ENCODE data around the gene CCDC167. TPM values are rescaled to one million over a fixed set of nuclear protein-coding genes. Genes with fewer than 3 reads are reported as not detected.

Gene CCDC167
- total RNA-seq, 1 experiment from 2014 or later: 31.9 TPM

GRCh38 chr6:37474316-37474715 is 25.4 kb downstream of the CCDC167 start:
- WGBS (ENCODE audit: extremely low coverage, insufficient read length, low lambda C conversion rate): no CpG with 5 or more reads among the region's 4 CpGs
- DNase-seq: no peak
- Histone ChIP-seq H3K79me2 (ENCODE audit: insufficient read depth, low read length) (no peaks in the 10 kb centered on the region), H3K9ac (ENCODE audit: extremely low read depth, insufficient read length, low read length) (no peak overlapping the region), H2AFZ (ENCODE audit: low read length) (no peak overlapping the region), H2BK15ac (ENCODE audit: low read depth, low read length) (no peak overlapping the region), H2BK120ac (ENCODE audit: low read depth, low read length, poor library complexity, severe bottlenecking) (no peak overlapping the region), H4K20me1 (ENCODE audit: control insufficient read depth, insufficient read depth, insufficient read length) (no peaks in the 10 kb centered on the region), H4K91ac (ENCODE audit: insufficient read length, low read depth, low read length) (no peak overlapping the region), H3K4me1 (ENCODE audit: insufficient read depth, low read length) (no peaks in the 10 kb centered on the region), H3K23me2 (ENCODE audit: insufficient read length, low read depth, low read length, poor library complexity, severe bottlenecking) (no peaks in the 10 kb centered on the region), H3K14ac (ENCODE audit: insufficient read depth, low read length) (no peak overlapping the region), H4K8ac (replicated peaks; ENCODE audit: insufficient read length, low read depth, low read length) (no peak overlapping the region), H3K4ac (ENCODE audit: low read depth, low read length) (no peak overlapping the region), H3K18ac (ENCODE audit: insufficient read length, low read depth, low read length) (no peak overlapping the region), H3K27ac (ENCODE audit: insufficient read length, low read depth, low read length) (no peak overlapping the region), H3K56ac (ENCODE audit: insufficient read length, low read depth, low read length) (no peak overlapping the region), H2BK5ac (ENCODE audit: insufficient read length, low read length) (no peak overlapping the region), H3K79me1 (ENCODE audit: insufficient read depth, low read depth, low read length, poor library complexity, severe bottlenecking) (no peaks in the 10 kb centered on the region), H2AK5ac (ENCODE audit: insufficient read length, low read length) (no peak overlapping the region), H2BK12ac (ENCODE audit: insufficient read length, low read depth, low read length) (no peak overlapping the region), H3K4me2 (ENCODE audit: insufficient read depth, insufficient read length, low read length) (no peak overlapping the region), H3K23ac (ENCODE audit: insufficient read length, low read depth, low read length) (no peak overlapping the region), H3T11ph (ENCODE audit: low read length) (no peak overlapping the region), H2BK20ac (ENCODE audit: low read depth, low read length, poor library complexity, severe bottlenecking) (no peak overlapping the region), H3K9me3 (ENCODE audit: control insufficient read depth, low read depth, low read length) (no peaks in the 10 kb centered on the region), H3K27me3 (ENCODE audit: insufficient read depth, low read length) (no peaks in the 10 kb centered on the region), H4K5ac (ENCODE audit: insufficient read length, low read depth, low read length) (no peak overlapping the region)
- H3K27ac Mint-ChIP-seq: no peak overlapping the region
- peaks cover 17 to 81% (median 78%) of the 10 kb centered on the region in 3 experiments; a peak in 6 of 7 replicates for H3K36me3 Mint-ChIP-seq (ENCODE audit: insufficient read depth in 1 of 3, low read depth in 3 of 3)
- no peaks in the 10 kb centered on the region for H3K4me1 Mint-ChIP-seq
- no peak for TF ChIP-seq CTCF (conservative IDR thresholded peaks at IDR 0.05)
- no peaks in the 10 kb centered on the region for H3K27me3 Mint-ChIP-seq (ENCODE audit: low read depth)
- no peaks in the 10 kb centered on the region for H3K9me3 Mint-ChIP-seq
- no peak overlapping the region for H3K4me3 Mint-ChIP-seq
